ENCODE measurements around the gene ZNF598.
"Not testable (repeated sequence)": the region's sequence is repeated elsewhere in the genome, so short reads cannot be mapped to it uniquely, and the experiment has no call there.

ZNF598 gene

DNA sequence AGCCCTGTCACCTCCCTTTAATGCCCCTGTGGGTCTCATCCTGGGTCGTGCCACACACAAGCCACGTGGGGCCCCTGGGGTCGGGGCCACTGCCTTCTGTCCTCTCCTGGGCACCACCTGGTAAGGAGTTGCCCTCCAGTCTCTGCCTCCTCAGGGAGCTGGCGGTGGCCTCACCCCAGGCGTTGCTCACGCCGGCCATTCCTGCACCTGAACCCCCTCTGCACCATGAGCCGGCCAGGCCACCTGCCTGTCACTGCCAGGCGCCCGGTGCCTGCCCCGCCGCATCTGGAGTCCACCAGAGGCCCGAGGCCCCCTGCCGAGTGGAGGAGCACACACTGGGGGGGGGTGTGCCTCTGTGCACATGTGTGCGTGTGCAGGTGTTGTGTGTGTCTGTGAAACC lies 27.5 kb upstream of the ZNF598 start:
- TF ChIP-seq ZNF274 (IDR thresholded peaks at IDR 0.05; ENCODE audit: low read depth, low read length) = no peak
- no peak overlapping the region for H3K4me3 ChIP-seq (ENCODE audit: low read length)

GRCh38 chr16:2036200-2036966 lies 26.8 kb upstream of the ZNF598 start:
- TF ChIP-seq ZNF274 (IDR thresholded peaks at IDR 0.05; ENCODE audit: low read depth, low read length) = no peak
- H3K4me3 ChIP-seq (ENCODE audit: low read length) = no peak overlapping the region

- TF ChIP-seq ZNF274 (IDR thresholded peaks at IDR 0.05; ENCODE audit: low read depth, low read length) = no peak
- no peak overlapping the region for H3K4me3 ChIP-seq (ENCODE audit: low read length)
Observed at GRCh38 chr16:2035431-2036199, 26.0 kb upstream of the ZNF598 start.

DNA sequence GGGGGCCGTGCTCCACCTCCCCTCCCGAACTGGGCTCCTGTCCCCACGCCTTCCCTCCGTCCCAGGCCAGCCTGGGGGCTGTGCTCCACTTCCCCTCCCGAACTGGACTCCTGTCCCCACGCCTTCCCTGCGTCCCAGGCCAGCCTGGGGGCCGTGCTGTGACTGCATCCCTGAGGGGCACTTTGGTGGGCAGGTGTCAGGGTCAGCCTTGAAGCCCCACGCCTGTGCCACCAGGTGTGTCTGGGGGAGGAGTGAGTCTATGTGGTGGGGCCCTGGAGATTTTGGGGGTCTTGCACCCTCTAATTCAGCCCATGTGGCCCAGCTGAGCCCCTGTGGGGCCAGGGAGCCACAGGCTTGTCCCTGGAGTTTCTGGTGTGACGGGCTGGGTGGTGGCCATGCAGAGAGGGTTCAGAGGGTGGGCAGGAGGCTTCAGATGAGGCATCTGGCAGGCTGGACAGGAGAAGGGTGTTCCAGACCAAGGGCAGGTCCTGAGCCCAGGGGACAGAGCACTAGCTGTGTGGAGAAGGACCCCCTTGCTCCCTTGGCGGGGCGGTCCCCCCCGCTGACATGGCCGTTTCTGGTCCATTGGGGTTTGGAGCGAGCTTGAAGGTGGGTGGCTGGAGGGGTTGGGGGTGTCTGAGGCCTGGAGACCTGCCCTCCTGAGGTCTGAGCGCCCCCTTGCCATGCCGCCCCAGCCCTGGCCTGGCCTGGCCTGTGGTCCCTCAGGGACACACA lies 25.2 kb upstream of the ZNF598 start:
- TF ChIP-seq ZNF274 (IDR thresholded peaks at IDR 0.05; ENCODE audit: low read depth, low read length) = no peak
- no peak overlapping the region for H3K4me3 ChIP-seq (ENCODE audit: low read length)

DNA sequence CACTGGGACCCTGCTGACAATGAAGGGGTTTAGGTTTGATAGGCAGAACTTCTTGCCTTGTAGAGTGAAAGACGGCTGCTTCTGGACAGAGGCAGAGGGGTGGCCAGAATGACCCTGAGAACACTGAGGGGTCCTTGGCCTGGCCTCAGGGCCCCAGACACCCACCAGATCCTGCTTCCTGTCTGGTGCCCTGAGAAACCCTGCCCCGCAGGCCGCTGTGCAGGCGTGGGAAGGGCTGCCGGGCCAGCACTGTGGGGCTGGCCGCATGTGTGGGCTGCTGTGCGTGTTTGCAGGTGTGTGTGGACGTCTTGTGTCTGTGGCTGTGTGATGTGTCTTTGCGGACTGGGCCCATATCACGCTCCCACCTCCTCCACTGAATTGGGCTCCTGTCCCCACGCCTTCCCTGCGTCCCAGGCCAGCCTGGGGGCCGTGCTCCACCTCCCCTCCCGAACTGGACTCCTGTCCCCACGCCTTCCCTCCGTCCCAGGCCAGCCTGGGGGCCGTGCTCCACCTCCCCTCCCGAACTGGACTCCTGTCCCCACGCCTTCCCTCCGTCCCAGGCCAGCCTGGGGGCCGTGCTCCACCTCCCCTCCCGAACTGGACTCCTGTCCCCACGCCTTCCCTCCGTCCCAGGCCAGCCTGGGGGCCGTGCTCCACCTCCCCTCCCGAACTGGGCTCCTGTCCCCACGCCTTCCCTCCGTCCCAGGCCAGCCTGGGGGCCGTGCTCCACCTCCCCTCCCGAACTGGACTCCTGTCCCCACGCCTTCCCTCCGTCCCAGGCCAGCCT lies 24.5 kb upstream of the ZNF598 start:
- H3K4me3 ChIP-seq (ENCODE audit: low read length) = not testable (repeated sequence)

GRCh38 chr16:2033057-2033908 lies 23.7 kb upstream of the ZNF598 start:
- no peak overlapping the region for H3K4me3 ChIP-seq (ENCODE audit: low read length)

GRCh38 chr16:2032285-2033056 lies 22.9 kb upstream of the ZNF598 start:
- H3K4me3 ChIP-seq (ENCODE audit: low read length) = no peak overlapping the region
- no peak for TF ChIP-seq ZNF274 (IDR thresholded peaks at IDR 0.05; ENCODE audit: low read depth, low read length)

More at GRCh38 chr16:2033057-2033908, 23.7 kb upstream of the ZNF598 start:
- TF ChIP-seq ZNF274 (IDR thresholded peaks at IDR 0.05; ENCODE audit: low read depth, low read length) = no peak

DNA sequence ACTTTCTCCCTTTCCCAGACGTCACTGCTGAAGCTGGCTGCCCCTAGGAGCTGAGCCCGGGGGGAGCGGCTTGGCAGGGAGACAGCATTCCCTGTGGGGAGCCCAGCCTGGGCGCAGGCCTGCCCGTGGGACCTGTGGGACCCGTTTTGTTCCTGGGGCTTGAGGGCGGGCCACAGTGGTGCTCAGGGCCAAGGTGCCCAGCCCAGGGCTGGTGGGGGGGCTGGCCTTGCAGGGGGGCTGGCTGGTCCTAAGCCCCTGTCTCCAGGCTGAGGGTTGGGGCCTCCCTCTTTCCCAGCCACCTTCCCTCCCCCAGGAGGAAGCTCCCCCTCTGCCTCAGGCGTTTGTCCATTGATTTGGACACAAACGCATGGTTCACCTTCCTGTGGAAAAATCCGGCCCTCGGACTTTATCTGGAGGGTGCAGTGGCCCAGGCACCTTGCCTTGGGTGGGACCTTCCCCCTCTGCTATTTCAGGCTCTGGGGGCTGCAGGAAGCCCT lies 21.5 kb upstream of the ZNF598 start:
- no peak overlapping the region for H3K4me3 ChIP-seq (ENCODE audit: low read length)
- TF ChIP-seq ZNF274 (IDR thresholded peaks at IDR 0.05; ENCODE audit: low read depth, low read length) = no peak

- H3K4me3 ChIP-seq (ENCODE audit: low read length) = no peak overlapping the region
- TF ChIP-seq ZNF274 (IDR thresholded peaks at IDR 0.05; ENCODE audit: low read depth, low read length) = no peak
Observed at GRCh38 chr16:2030036-2030435, 20.4 kb upstream of the ZNF598 start.

GRCh38 chr16:2029350-2029749 lies 19.7 kb upstream of the ZNF598 start:
- no peak overlapping the region for H3K4me3 ChIP-seq (ENCODE audit: low read length)
- TF ChIP-seq ZNF274 (IDR thresholded peaks at IDR 0.05; ENCODE audit: low read depth, low read length) = no peak

DNA sequence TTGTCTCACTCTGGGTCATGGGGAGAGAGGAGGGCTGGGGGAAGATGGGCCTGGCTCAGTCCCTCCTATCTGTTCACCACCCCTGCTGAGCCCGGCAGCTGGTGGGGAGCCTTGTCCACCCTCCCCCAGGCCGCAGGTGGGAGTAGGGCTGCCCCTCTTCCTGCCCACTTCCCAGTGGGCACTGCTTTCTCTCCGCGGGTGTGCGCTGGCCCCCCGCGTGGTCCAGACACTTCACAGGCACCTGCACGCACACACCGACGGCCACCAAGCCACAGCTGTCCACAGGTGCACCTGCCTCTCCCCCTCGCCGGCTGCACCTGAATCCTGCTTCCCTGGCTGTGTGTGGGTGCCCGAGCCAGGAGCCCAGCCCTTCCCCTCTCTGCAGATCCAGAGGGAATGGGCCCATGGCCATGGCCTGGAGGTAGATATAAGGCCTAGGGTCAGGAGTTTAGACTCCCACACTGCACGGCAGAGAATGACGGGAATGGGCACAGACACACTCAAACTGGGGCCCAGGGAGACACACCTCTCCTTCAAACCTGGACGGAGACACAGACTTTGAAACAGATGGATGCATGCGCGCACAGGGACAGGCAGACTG lies 19.1 kb upstream of the ZNF598 start:
- TF ChIP-seq ZNF274 (IDR thresholded peaks at IDR 0.05; ENCODE audit: low read depth, low read length) = no peak
- H3K4me3 ChIP-seq (ENCODE audit: low read length) = no peak overlapping the region

DNA sequence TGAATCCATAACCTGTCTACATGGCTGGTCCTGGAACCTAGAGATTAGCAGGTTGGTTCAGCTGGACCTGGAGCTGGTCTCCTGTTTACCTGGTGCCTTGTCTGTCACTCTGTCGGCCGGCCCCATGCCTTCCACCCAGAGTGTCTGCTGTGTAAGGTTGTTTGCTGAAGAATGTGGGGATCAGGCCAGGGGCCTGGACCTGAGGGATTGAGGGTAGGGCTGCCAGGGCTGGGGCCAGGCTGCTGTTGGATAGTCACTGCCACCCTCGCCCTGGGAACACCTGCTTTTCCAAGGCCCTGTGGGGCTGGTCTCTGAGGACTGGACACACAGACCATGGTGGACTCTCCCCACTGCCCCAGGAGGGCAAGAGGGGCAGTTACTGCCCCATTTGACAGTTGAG lies 18.5 kb upstream of the ZNF598 start:
- TF ChIP-seq ZNF274 (IDR thresholded peaks at IDR 0.05; ENCODE audit: low read depth, low read length) = no peak
- H3K4me3 ChIP-seq (ENCODE audit: low read length) = no peak overlapping the region
